Rectal smooth muscle tissue (tissue), 1 donor: ENCODE results near the gene CATSPER1.
"Not testable (repeated sequence)": the region's sequence is repeated elsewhere in the genome, so short reads cannot be mapped to it uniquely, and the experiment has no call there.

Experiments
- H3K27ac ChIP-seq: one replicate; pipeline ENCODE4 v1.7.0; 2013; ENCODE audit warnings: low read depth, low read length, inconsistent platforms
- H3K27me3 ChIP-seq: one replicate; pipeline ENCODE4 v1.7.0; 2013; ENCODE audit warnings: low read length; ENCODE audit not compliant: control insufficient read depth, insufficient read depth
- H3K36me3 ChIP-seq: one replicate; pipeline ENCODE4 v1.7.0; 2013; ENCODE audit warnings: low read length; ENCODE audit not compliant: control insufficient read depth, insufficient read depth
- H3K4me1 ChIP-seq: one replicate; pipeline ENCODE4 v1.7.0; 2013; ENCODE audit warnings: low read length; ENCODE audit not compliant: control insufficient read depth, insufficient read depth
- H3K4me3 ChIP-seq: one replicate; pipeline ENCODE4 v1.7.0; 2013; ENCODE audit warnings: low read length
- H3K9ac ChIP-seq: one replicate; pipeline ENCODE4 v1.7.0; 2013; ENCODE audit warnings: low read length

Gene CATSPER1

DNA sequence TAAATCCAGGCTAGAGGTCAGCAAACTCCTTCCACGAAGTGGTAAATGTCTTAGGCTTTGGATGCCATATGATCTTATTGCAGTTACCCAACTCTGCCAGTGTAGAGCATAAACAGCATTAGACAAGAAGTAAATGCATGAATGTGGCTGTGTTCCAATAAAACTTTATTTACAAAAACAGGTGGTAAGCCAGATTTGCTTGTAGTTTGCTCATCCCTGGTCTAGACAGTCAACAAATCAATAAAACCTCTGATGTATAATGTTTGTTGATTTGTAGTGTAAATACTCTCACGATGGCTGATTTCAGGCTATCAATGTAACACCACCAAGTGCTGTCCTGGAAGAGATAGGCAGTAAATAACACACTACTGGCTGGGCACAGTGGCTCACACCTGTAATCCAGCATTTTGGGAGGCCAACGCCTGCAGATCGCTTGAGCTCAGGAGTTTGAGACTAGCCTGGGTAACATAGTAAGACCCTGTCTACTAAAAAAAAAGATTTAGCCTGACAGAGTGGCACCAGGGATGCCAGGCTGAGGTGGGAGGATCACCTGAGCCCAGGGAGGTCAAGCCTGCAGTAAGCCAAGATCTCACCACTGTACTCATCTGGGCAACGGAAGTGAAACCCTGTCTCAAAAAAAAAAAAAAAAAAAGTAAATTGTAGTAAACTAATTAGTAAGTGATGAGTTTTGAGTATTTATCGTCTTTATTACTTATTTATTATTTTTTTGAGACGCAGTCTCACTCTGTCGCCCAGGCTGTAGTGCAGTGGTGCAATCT lies 6.9 kb upstream of the CATSPER1 start:
- Histone ChIP-seq H3K27ac (no peak overlapping the region), H3K4me1 (no peaks in the 10 kb centered on the region), H3K9ac (no peak overlapping the region), H3K4me3 (no peak overlapping the region), H3K36me3 (no peaks in the 10 kb centered on the region), H3K27me3 (no peaks in the 10 kb centered on the region)

DNA sequence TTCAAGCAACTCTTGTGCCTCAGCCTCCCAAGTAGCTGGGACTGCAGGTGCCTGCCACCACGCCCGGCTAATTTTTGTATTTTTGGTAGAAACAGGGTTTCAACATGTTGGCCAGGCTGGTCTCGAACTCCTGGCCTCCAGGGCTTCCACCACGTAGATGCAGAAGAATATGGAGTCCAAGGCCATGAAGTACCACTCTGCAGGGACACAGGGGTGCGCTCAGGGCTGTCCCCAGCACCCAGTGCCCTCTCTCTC lies 3.2 kb downstream of the CATSPER1 start:
- not testable (repeated sequence) for H3K27me3 ChIP-seq, H3K36me3 ChIP-seq, H3K9ac ChIP-seq, H3K27ac ChIP-seq, H3K4me3 ChIP-seq, H3K4me1 ChIP-seq

DNA sequence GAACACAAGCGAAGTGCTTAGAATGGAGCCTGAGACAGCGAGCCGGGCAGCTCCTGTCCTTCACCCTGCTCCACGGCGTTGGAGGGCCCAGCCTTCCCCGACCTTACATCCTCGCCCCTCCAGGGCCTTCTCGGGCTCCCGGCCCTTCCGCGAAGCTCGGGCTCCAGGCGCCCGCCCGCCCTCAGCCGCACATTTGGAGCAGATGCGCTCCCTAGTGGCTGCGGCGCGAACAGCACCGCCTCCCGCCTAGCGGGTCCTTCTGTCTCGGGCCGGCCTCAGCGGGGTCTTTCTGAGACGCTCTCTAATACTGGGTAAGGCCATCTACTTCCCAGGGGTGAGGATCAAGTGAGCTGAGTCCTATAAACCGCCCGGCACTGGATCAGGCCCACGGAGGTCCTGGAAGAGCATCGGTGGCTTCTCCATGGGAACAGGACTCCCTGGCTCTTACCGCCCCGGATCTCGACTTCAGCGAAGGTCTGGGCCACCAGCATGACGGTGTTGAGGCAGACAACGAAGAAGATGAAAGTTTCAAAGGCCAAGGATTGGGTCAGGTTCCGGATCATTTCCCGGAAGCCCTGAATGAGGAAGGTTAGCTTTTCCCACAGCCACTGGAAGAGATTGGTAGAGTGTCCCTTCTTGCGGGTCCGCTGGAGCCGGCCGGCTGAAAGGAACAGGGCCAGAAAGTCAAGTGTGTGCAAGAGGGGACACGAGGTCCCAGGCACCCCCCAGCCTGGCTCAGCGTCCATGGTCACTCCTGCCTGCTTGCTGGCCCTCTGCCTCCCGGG lies 3.7 kb downstream of the CATSPER1 start:
- Histone ChIP-seq H3K9ac (no peak overlapping the region), H3K27me3 (no peaks in the 10 kb centered on the region), H3K4me1 (no peaks in the 10 kb centered on the region), H3K4me3 (peak overlapping the region; percentile 41), H3K27ac (no peak overlapping the region), H3K36me3 (no peaks in the 10 kb centered on the region)

DNA sequence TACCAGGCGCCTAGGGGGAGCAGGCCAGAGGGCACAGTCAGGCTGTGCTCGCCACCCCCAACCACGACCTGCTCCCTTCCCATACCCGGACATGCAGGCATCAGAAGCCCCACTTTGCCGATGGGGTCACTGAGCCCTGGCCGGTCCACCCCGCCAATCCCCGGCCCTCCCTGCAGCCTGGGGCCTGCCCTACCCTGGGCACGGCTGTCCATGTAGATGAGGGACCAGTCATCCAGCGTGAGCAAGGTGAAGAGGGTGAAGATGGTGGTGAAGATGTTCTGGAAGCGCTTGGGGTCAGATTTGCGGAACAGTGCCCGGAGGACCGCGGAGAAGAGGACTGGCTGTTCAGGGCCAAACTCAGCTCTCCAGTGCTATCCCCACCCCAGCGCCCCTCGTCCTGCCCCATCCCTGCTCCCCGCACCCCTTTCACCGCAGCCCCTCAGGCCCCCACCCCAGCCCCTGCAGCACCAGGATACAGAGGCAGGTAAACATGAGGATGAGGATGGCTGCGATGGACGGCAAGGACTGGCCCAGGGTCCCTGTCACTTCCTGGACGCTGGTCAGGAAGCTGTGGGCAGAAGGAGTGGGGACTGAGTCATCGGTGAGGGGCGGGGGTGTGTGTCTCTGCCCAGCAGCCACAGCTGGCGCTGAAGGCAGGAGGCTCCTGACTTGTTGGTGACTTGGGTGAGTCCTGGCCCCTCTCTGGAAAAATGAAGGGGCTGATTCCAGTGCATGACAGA lies 5.5 kb downstream of the CATSPER1 start:
- no peak overlapping the region for H3K27ac ChIP-seq
- H3K4me3 ChIP-seq, result no peak overlapping the region
- no peak overlapping the region for H3K9ac ChIP-seq
- no peaks in the 10 kb centered on the region for H3K27me3 ChIP-seq
- H3K36me3 ChIP-seq, result no peaks in the 10 kb centered on the region
- no peaks in the 10 kb centered on the region for H3K4me1 ChIP-seq

DNA sequence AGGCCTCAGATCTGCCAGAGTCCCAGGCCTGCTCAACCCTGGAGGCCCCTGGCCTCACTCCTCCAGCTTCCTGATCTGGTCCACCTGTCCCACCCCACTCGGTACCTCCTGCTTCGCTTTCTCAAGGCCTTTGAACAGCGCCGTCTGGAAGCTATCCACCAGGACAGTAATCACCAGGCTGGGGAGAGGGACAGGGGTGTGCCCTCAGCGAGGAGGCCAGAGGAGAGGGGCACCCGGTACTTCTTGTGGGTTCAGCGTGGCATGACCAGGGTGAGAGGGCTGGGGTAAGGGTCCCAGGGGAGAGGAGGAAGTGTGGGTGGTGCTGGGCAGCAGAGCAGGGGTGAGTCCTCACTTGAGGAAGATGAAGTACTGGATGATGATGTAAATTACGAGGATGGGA lies 6.1 kb downstream of the CATSPER1 start:
- Histone ChIP-seq H3K4me3 (no peak overlapping the region), H3K9ac (no peak overlapping the region), H3K27me3 (no peaks in the 10 kb centered on the region), H3K4me1 (no peaks in the 10 kb centered on the region), H3K27ac (no peak overlapping the region), H3K36me3 (no peaks in the 10 kb centered on the region)

DNA sequence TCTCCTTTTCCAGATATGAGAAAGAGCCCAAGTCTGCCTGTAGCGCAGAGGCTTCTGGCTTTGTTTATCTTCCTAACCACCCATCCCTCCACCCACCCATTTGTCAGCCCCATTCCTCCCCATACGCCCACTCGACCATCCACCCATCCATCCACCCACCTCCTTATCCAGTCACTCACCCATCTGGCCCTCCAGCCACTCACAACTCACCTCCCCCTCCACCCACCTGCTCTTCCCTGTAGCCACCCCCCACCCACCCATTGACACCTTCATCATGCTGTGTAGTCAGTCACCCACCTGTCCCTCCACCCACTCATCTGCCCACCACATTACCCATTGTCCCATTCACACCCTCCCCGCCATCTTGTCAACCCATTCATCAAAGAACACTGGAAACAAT lies 9.0 kb downstream of the CATSPER1 start:
- Histone ChIP-seq H3K27ac (no peak overlapping the region), H3K9ac (no peak overlapping the region), H3K4me3 (no peak overlapping the region), H3K4me1 (no peaks in the 10 kb centered on the region), H3K27me3 (peaks cover 11% of the 10 kb centered on the region), H3K36me3 (no peaks in the 10 kb centered on the region)

DNA sequence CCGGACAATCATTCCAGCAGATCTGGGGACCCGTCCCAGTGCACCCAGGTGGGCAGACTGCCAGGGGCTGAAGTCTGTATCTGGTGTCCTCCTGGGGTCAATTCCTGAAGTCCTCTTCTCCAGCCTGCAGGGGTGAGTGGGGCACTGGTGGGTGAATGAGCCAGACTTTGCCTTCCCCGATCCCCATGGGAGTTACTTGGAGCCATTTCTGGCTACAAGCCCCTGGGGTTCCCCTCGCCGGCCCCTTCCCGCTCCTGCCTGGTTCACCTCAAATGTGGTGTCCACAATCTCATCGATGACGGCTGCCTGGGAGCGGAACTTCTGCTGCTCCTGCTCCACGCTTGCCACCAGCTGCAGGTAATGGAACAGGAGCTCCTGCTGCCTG lies 9.5 kb downstream of the CATSPER1 start:
- no peak overlapping the region for H3K9ac ChIP-seq
- no peak overlapping the region for H3K27ac ChIP-seq
- H3K4me3 ChIP-seq, result no peak overlapping the region
- H3K4me1 ChIP-seq, result no peaks in the 10 kb centered on the region
- H3K36me3 ChIP-seq, result no peaks in the 10 kb centered on the region
- H3K27me3 ChIP-seq, result peaks cover 17% of the 10 kb centered on the region

DNA sequence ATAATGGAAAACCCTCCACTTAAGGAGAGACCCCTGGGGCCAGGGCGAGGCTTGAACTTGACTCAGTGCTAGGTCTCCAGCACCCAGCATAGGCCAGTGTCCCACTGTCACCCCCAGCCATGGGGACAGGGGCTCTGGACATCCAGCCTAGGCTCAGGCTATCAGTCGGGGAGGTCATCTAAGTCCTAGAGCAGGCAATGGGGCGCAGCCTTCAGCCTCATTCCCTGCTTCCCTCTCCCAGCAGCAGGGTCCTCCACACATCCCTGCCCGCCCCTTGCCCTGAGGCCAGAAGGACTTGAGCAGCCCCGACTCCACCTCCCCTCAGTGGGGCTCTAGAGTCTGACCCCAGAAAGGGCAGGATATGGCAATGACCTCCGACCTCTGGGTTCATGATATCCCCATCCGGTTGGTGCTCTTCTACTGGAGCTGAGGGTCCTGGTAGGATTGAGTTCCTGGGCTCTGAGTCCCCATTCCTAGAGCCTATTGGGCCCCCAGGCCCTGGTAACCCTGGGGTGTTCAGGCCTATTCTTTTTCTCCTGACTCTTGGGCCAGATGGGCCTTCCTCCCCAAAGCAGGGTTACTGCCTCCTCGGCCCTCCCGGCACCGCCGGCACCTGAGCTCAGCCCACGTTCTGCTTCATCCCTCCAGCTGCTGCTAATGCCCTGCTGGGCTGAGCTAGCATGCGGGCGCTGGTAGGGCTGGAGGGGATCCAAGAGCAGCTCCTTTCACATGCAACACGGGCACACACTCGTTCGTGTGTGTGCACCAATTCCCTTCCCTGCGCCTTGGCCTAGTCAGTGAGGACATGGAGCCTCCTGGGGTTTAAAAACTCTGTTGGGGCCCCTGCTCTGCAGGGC lies 10.1 kb downstream of the CATSPER1 start:
- no peak overlapping the region for H3K4me3 ChIP-seq
- H3K27ac ChIP-seq, result no peak overlapping the region
- no peak overlapping the region for H3K9ac ChIP-seq
- H3K27me3 ChIP-seq, result peaks cover 21% of the 10 kb centered on the region
- no peaks in the 10 kb centered on the region for H3K36me3 ChIP-seq
- no peaks in the 10 kb centered on the region for H3K4me1 ChIP-seq

DNA sequence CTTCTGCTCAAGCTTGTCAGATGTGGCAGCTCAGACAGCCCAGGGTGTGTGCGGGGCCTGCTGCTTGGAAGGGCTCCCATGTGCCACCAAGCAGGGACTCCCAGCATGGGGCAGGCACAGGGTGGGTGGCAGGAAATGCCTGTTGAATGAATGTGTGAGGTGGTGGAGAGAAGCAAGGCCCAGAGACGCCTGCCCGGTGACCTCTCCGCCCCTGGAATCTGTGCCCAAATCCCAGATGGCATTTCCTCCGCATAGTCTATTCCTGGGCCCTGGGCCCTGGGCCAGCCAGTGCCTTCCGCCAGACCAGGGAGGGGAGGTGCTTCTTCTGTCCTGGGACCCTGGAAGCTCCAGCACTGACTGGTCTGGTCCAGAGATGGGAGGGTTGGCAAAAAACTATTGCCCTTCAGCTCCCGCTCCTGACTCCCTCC lies 10.8 kb downstream of the CATSPER1 start:
- H3K27me3 ChIP-seq, result peaks cover 21% of the 10 kb centered on the region
- no peak overlapping the region for H3K9ac ChIP-seq
- H3K27ac ChIP-seq, result no peak overlapping the region
- H3K4me3 ChIP-seq, result no peak overlapping the region
- H3K4me1 ChIP-seq, result no peaks in the 10 kb centered on the region
- no peaks in the 10 kb centered on the region for H3K36me3 ChIP-seq

DNA sequence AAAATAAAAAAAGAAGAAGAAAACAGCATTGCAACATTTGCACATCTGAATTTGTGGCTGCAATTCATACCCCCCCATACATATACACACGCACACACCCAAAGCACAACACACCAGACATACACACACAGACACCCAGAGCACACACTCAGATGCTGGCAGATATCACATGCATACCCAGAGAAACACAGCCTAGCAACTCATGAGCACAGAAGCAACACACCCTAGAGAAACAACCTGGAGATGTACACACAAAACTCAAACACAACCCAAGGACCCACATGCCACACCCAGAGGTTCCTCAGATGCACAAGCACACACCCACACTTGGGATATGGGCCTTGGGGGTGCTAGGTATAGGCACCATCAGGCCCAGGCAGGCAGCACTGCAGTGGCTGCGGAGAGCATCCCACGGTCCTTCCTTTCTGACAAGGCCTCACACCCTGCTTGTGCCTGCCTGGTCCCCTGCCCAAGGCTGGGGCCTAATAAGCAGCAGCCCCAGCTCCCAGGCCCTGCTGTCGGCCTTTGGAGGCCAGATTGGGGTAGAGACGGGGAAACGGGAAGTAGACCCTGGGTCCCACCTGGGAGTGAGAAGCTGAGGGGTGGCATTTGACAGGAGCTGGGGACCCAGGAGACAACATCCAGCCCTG lies 11.3 kb downstream of the CATSPER1 start:
- Histone ChIP-seq H3K27ac (no peak overlapping the region), H3K9ac (no peak overlapping the region), H3K36me3 (no peaks in the 10 kb centered on the region), H3K4me1 (no peaks in the 10 kb centered on the region), H3K27me3 (peaks cover 21% of the 10 kb centered on the region), H3K4me3 (no peak overlapping the region)

DNA sequence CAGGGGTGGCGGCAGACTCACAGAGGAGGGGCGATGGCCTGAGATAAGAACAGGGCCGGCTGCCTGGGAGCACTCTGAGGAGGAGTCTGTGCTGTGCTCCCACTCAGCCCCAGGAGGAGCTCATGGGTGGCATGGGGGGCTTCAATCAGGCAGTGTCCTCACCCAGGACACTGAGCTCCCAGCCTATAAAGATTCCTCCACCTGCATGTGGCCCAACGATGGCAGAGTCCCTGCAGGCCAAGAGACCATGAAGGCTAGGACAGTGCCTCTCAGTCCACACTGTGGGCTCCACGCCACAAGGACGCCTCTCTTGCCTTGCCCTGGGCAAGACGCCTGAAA lies 12.5 kb downstream of the CATSPER1 start:
- Histone ChIP-seq H3K27ac (no peak overlapping the region), H3K9ac (no peak overlapping the region), H3K27me3 (peaks cover 21% of the 10 kb centered on the region)

More for the DNA sequence above, 12.5 kb downstream of the CATSPER1 start:
- Histone ChIP-seq H3K4me3 (no peak overlapping the region), H3K4me1 (no peaks in the 10 kb centered on the region), H3K36me3 (no peaks in the 10 kb centered on the region)
